ENCODE data around the gene TMEM266.

The TMEM266 gene

DNA sequence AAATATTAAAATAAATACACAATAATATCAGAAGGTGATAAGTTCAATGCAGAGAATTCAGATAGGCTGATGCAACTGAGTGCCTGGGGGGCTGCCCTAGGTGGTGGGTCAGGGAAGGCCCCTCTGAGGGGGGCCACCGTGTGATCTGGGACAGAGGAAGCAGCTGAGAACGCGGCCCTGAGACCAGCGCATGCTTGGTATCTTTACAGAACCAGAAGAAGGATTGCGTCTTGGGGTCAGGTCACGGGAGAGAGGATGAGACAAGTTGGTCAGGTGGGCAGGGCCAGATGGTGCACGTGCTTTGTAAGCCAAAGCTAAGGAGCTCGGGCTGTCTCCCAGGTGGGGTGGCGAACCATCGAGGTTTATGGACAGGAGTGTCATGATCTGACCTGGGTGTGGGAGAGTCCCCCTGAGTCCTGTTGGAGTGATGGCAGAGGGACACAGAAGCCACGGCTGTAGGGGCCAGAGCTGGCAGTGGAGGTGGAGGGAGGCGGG is 130.3 kb downstream of the TMEM266 start:
- DNase-seq (ENCODE audit: low spot score): no peak
- no peak overlapping the region for H3K27ac ChIP-seq
- TF ChIP-seq, protein P1, sequence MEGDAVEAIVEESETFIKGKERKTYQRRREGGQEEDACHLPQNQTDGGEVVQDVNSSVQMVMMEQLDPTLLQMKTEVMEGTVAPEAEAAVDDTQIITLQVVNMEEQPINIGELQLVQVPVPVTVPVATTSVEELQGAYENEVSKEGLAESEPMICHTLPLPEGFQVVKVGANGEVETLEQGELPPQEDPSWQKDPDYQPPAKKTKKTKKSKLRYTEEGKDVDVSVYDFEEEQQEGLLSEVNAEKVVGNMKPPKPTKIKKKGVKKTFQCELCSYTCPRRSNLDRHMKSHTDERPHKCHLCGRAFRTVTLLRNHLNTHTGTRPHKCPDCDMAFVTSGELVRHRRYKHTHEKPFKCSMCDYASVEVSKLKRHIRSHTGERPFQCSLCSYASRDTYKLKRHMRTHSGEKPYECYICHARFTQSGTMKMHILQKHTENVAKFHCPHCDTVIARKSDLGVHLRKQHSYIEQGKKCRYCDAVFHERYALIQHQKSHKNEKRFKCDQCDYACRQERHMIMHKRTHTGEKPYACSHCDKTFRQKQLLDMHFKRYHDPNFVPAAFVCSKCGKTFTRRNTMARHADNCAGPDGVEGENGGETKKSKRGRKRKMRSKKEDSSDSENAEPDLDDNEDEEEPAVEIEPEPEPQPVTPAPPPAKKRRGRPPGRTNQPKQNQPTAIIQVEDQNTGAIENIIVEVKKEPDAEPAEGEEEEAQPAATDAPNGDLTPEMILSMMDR (IDR thresholded peaks at IDR 0.05): no peak
- H3K4me3 ChIP-seq: no peak overlapping the region

DNA sequence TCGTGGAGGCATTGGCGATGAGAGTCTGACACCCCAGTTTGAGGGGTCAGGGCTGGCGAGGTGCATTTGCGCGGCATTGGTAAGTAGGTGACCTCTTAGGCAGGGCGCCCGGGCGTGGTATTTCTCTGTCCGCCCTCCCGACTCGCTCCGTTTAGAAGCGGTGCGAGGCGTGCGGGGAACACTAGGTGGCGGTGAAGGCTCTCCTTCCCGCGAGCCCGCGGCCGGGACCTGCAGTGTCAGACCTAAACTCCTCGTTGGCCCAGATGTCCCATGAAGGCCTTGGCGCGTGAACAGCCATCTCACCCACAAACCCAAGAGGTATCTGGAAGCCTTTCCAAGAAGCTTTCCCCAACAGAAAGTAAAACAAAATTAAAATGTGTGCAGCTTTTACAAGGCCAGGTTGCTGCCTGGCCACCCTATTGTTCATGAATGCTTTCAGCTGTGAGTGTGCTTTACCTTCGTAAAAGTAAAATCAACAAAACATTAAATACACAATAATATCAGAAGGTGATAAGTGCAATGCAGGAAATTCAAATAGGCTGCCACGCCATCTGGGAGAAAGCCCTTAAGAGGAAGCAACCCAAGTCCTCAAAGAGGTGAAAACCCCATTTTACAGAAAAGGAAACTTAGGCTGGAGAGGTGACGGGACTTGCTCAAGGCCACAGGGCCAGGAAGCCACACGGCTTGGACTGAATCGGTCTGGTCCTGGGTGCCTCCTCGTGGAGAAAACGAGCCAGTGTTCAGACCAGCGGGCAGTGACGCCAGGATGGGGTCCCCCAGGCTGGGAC is 131.2 kb downstream of the TMEM266 start:
- TF ChIP-seq, protein P1 (IDR thresholded peaks at IDR 0.05): peak; percentile 81
- Histone ChIP-seq H3K4me3 (peak overlapping the region; percentile 18), H3K27ac (no peak overlapping the region)
- DNase-seq (ENCODE audit: low spot score): no peak

DNA sequence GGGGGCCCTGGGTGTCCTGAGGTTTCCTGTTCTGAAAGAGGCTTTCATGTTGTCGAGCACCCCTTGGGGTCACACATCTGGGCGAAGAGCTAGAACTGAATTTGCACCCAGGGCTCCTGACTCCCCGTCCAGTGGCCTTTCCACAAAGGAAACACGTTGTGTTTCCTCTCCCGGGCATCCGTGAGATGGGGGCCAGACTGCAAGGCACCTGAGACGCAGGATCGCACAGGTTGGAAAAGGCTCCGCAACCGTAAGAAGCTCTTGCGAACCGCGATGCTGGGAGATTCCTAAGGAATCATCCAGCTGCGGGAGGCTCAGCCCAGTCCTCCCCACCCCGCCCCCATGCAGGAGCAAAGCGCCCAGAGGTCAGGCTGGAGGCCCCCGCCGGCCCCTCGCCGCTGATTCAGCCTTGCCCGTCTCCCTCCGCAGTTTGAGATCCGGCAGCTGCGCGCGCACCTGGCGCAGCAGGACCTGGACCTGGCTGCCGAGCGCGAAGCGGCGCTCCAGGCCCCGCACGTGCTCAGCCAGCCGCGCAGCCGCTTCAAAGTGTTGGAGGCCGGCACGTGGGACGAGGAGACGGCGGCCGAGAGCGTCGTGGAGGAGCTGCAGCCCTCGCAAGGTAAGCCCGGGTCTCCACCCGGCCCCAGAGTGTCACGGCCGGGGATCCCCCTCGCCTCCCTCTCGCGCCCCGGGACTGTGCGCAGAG is 131.9 kb downstream of the TMEM266 start:
- Histone ChIP-seq H3K27ac (no peak overlapping the region), H3K4me3 (no peak overlapping the region)
- no peak for DNase-seq (ENCODE audit: low spot score)
- TF ChIP-seq, protein P1 (IDR thresholded peaks at IDR 0.05): no peak

DNA sequence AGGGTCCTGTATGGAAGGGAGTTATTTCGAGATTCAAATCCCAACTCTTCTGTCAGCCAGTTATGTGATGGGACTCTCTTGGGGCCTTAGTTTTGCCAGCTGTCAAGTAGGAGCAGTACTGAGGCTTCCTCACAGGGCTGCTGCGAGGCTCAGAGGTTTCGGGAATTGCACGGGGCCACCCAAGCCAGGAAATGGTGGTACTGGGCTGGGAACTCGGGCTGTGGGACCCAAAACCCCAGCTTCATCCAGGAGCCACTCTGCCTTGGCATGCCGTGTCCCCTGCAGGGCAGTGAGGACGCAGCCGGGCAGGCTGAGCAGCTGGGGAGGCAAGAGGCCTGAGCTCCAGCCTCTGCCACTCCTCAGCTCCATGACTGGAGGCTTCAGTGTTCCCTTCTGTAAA is 132.9 kb downstream of the TMEM266 start:
- no peak overlapping the region for H3K27ac ChIP-seq
- DNase-seq (ENCODE audit: low spot score): no peak
- H3K4me3 ChIP-seq: no peak overlapping the region
- TF ChIP-seq, protein P1 (IDR thresholded peaks at IDR 0.05): no peak

DNA sequence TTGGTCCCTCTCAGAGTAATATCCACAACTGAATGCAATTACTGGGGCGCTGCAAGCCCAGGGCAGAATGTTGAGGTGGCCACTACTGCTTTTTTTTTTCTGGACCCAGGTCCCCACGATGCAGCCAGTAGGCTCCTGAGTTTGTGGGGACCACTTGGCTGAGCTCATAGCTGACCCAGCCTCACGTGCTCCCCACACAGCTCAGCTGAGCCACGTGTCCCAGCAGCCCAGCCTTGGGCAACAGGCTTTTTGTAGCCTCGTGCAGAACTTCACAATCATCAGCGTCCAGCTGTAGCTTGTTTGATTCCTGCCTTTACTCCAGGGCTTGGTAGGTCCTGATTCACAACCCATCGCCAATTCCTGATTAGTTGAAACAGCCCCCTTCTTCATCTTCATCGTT is 134.1 kb downstream of the TMEM266 start:
- no peak for DNase-seq (ENCODE audit: low spot score)
- Histone ChIP-seq H3K27ac (no peak overlapping the region), H3K4me3 (no peak overlapping the region)
- TF ChIP-seq, protein P1 (IDR thresholded peaks at IDR 0.05): no peak

DNA sequence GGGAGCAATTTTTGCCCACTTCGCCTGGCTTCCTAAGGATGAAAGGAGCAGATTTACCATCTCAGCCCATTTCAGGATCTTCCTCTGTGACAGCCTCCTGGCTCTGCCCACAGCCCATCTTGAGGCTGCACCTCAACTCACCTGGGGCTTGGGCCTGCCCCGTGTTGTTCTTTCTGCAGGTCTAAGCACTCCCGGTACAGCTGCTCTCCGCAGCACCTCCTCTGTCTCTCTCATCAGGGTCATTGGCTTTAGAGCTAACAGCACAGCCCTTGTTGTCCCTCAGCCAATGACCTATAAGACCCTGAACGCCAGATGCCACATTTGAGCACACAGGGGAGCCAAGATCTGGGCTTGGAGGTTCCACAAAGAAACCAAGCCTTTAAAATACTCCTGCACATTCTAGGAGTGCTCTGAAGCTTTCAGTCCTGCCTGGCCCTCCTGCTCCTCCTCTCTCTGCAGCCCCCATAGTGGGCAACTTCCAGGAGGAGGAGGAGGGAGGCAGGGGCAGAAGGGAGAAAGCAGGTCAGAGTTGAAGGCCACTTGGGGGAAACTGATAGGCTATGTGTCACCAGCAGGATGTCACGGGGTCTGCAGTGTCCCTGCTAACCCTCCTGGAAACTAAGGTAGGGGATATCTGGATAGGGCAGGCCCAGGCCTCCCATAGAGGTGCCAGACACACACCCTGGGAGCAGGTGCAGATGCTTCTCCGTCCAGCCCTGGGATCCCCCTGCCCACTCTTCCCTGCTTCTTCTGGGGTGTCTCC is 135.9 kb downstream of the TMEM266 start:
- no peak for DNase-seq (ENCODE audit: low spot score)
- Histone ChIP-seq H3K4me3 (no peak overlapping the region), H3K27ac (peak overlapping the region; percentile 51 to 55)
- TF ChIP-seq, protein P1 (IDR thresholded peaks at IDR 0.05): no peak
